Cardiac muscle cell (in vitro differentiated cells and primary cell): ENCODE data around the gene NCBP2L. TPM values are rescaled to one million over a fixed set of nuclear protein-coding genes. Genes with fewer than 3 reads are reported as not detected.

Experiments
- DNase-seq, 2 donors: peaks; one replicate each; pipeline versions ENCODE4 v3.0.0 to v3.0.0-alpha.2; 2010 to 2017; ENCODE audit warnings: low read depth in 1 of 2, low spot score in 1 of 2
- H3K27ac ChIP-seq: fragments of 200-600 bp; sonication (generic); 2 replicates; pipeline ENCODE4 v1.5.1; 2016
- H3K27me3 ChIP-seq: fragments of 200-600 bp; sonication (generic); 2 replicates; pipeline ENCODE4 v1.6.0; 2016; ENCODE audit warnings: control low read depth
- H3K36me3 ChIP-seq: fragments of 200-600 bp; sonication (generic); 2 replicates; pipeline ENCODE4 v1.5.1; 2016; ENCODE audit warnings: control low read depth
- H3K4me1 ChIP-seq: fragments of 200-600 bp; sonication (generic); 2 replicates; pipeline ENCODE4 v1.8.1; 2017; ENCODE audit warnings: low read depth, mild to moderate bottlenecking, mixed run types
- H3K4me3 ChIP-seq: fragments of 200-600 bp; sonication (generic); 2 replicates; pipeline ENCODE4 v1.5.1; 2016; ENCODE audit warnings: mild to moderate bottlenecking
- H3K9me3 ChIP-seq: fragments of 200-600 bp; sonication (generic); 2 replicates; pipeline ENCODE4 v1.5.1; 2017; ENCODE audit warnings: low read depth, mild to moderate bottlenecking, control low read depth
- CTCF ChIP-seq: IDR thresholded peaks from 2 replicates; pipeline ENCODE4 v1.5.1; 2012; ENCODE audit warnings: low read depth, mild to moderate bottlenecking, low read length
- polyA plus RNA-seq: library from polyadenylated mRNA; unstranded; fragments of >200 nt; fragmentation: Nextera tagmentation; extraction: Ambion mirVana; gene quantifications from 2 replicates; pipeline ENCODE4 v1.2.1, GENCODE V29; 2016
- total RNA-seq: library from RNA; depleted of rRNA; stranded (reverse); fragments of >200 nt; gene quantifications from 2 replicates; pipeline ENCODE4 v1.2.3, GENCODE V29; 2016

The NCBP2L gene
- total and polyA plus RNA-seq, 2 experiments from 2014 or later = 0.16 TPM; not detected in 1

GRCh38 chrX:107840971-107841370, 63.4 kb downstream of the NCBP2L start:
- Histone ChIP-seq H3K27ac (no peak overlapping the region), H3K9me3 (no peaks in the 10 kb centered on the region), H3K4me1 (peaks cover 25% of the 10 kb centered on the region), H3K36me3 (no peaks in the 10 kb centered on the region), H3K4me3 (no peak overlapping the region), H3K27me3 (no peaks in the 10 kb centered on the region)
- no peak for TF ChIP-seq CTCF
- DNase-seq = no peak

GRCh38 chrX:107842715-107843400, 65.3 kb downstream of the NCBP2L start:
- Histone ChIP-seq H3K27ac (no peak overlapping the region), H3K4me3 (no peak overlapping the region), H3K4me1 (peaks cover 25% of the 10 kb centered on the region), H3K9me3 (no peaks in the 10 kb centered on the region), H3K27me3 (no peaks in the 10 kb centered on the region), H3K36me3 (no peaks in the 10 kb centered on the region)
- TF ChIP-seq CTCF = no peak
- no peak for DNase-seq

Other genes with a start within 250 kb of the NCBP2L start
- gene PRPS1, start 149.2 kb upstream of the NCBP2L start, total RNA-seq = 75.4 and 82.6 TPM in 2 replicates
- 78.7 and 79.1 TPM in 2 replicates for gene PRPS1, start 149.2 kb upstream of the NCBP2L start, polyA plus RNA-seq
- gene TSC22D3, start 1.9 kb upstream of the NCBP2L start, total RNA-seq = 297 and 320 TPM in 2 replicates
- 235 and 253 TPM in 2 replicates for gene TSC22D3, start 1.9 kb upstream of the NCBP2L start, polyA plus RNA-seq
- gene MID2, start 48.1 kb downstream of the NCBP2L start, total RNA-seq = 23.9 and 30.0 TPM in 2 replicates
- 9.9 and 13.9 TPM in 2 replicates for gene MID2, start 48.1 kb downstream of the NCBP2L start, polyA plus RNA-seq
- gene TEX13B, start 204.6 kb downstream of the NCBP2L start, total RNA-seq = not detected in 2 replicates
- not detected in 2 replicates for gene TEX13B, start 204.6 kb downstream of the NCBP2L start, polyA plus RNA-seq